Body of pancreas (tissue), 4 donors: ENCODE results near the gene TSPYL1. TPM values are rescaled to one million over a fixed set of nuclear protein-coding genes. Genes with fewer than 3 reads are reported as not detected.

Experiments used
- ATAC-seq: fragments of 150-250 bp; one replicate; pipeline ENCODE4 v1.9.1; 2016
- DNase-seq, 4 donors: peaks; one replicate each; pipeline ENCODE4 v3.0.0-alpha.2; 2019
- H3K27ac ChIP-seq, 4 donors: fragments of 200-600 bp; sonication (generic); 1 replicate in 3 of 4; 2 replicates in 1 of 4; pipeline versions ENCODE4 v1.5.1 to v1.6.1; 2016 to 2019; ENCODE audit warnings: mild to moderate bottlenecking in 1 of 4, mixed read lengths in 1 of 4, moderate library complexity in 1 of 4
- H3K27me3 ChIP-seq, 2 donors: fragments of 200-600 bp; sonication (generic); one replicate each; pipeline ENCODE4 v1.6.0; 2016; ENCODE audit warnings: mild to moderate bottlenecking in 1 of 2
- H3K36me3 ChIP-seq, 2 donors: fragments of 200-600 bp; sonication (generic); replicated peaks in 1 of 2; 2 replicates each; pipeline ENCODE4 v1.5.1; 2016; ENCODE audit warnings: low read depth in 2 of 2; ENCODE audit not compliant: insufficient read depth in 1 of 2
- H3K4me1 ChIP-seq: fragments of 200-600 bp; sonication (generic); one replicate; pipeline ENCODE4 v1.6.0; 2016
- H3K4me3 ChIP-seq, 2 donors: fragments of 200-600 bp; sonication (generic); 1 replicate in 1 of 2; 2 replicates in 1 of 2; pipeline ENCODE4 v1.5.1; 2016 to 2019
- H3K9me3 ChIP-seq, 3 donors: fragments of 200-600 bp; sonication (generic); 1 replicate in 2 of 3; 2 replicates in 1 of 3; pipeline ENCODE4 v1.5.1; 2016
- CTCF ChIP-seq, 7 experiments: fragments of 450-650 bp in 4 of 7; fragments of 200-600 bp in 3 of 7; sonication (generic) in 3 of 7; IDR thresholded peaks; one replicate each; pipeline ENCODE4 v1.5.1; 2016 to 2019; ENCODE audit warnings: antibody characterized with exemption in 7 of 7
- POLR2A ChIP-seq, 3 donors: fragments of 450-650 bp; IDR thresholded peaks; one replicate each; pipeline ENCODE4 v1.6.1; 2016; ENCODE audit warnings: antibody characterized with exemption in 3 of 3, mild to moderate bottlenecking in 2 of 3
- WGBS, 2 donors: methylation state at CpG; one replicate each; pipeline ENCODE4 v1.1.5; 2017; 5-methylcytosine and 5-hydroxymethylcytosine counted together
- intact Hi-C: fragments of 100-400 bp; cut with DNase I; formaldehyde crosslinking; loops from one replicate; pipeline ENCODE4 v1.15.1; 2023
- total RNA-seq, 2 donors: library from RNA; depleted of rRNA; stranded (reverse); fragments of >200 nt; gene quantifications; one replicate each; pipeline ENCODE4 v1.1.0, GENCODE V29; 2016

TSPYL1 gene
- total RNA-seq, 2 donors from 2014 or later: 44.1 to 45.2 TPM

GRCh38 chr6:116277124-116277523 lies 2.6 kb downstream of the TSPYL1 start:
- H3K27me3 ChIP-seq: no peaks in the 10 kb centered on the region
- no peak overlapping the region for H3K27ac ChIP-seq
- H3K36me3 ChIP-seq: peaks cover 0 to 2% of the 10 kb centered on the region in 2 donors
- H3K4me1 ChIP-seq: peaks cover 48% of the 10 kb centered on the region
- intact Hi-C loops: no loop called here
- ATAC-seq (no peak), DNase-seq (no peak)
- no peak for TF ChIP-seq CTCF (IDR thresholded peaks at IDR 0.05)
- TF ChIP-seq POLR2A (IDR thresholded peaks at IDR 0.05): no peak
- H3K4me3 ChIP-seq: peak overlapping the region in 1 of 2 donors; percentile 89
- H3K9me3 ChIP-seq: no peaks in the 10 kb centered on the region
- WGBS, 2 donors: 8 to 14% methylated on average over 3 of the region's 3 CpGs

GRCh38 chr6:116271149-116271708 lies 8.5 kb downstream of the TSPYL1 start:
- peaks cover 0 to 2% of the 10 kb centered on the region in 2 donors for H3K36me3 ChIP-seq
- 67 to 88% methylated on average over 2 of the region's 2 CpGs for WGBS, 2 donors
- no peak for ATAC-seq

GRCh38 chr6:116268589-116269293 lies 11.0 kb downstream of the TSPYL1 start:
- no peak overlapping the region for H3K4me3 ChIP-seq
- no peaks in the 10 kb centered on the region for H3K9me3 ChIP-seq
- no peak for DNase-seq
- H3K27me3 ChIP-seq: no peaks in the 10 kb centered on the region
- H3K4me1 ChIP-seq: no peaks in the 10 kb centered on the region
- WGBS, 2 donors: 29 to 33% methylated on average over 3 of the region's 3 CpGs
- H3K27ac ChIP-seq: no peak overlapping the region
- intact Hi-C loops: no loop called here
- H3K36me3 ChIP-seq: peaks cover 0 to 4% of the 10 kb centered on the region in 2 donors
- peak; percentile 81 for ATAC-seq
- TF ChIP-seq CTCF (IDR thresholded peaks at IDR 0.05) (peak; percentile 42 to 79 (median 67)), POLR2A (IDR thresholded peaks at IDR 0.05) (no peak)

More at GRCh38 chr6:116271149-116271708, 8.5 kb downstream of the TSPYL1 start:
- no peak for DNase-seq
- intact Hi-C loops: loop anchor here (5.0 kb wide), 1 partner anchor 296 kb away; no protein-coding TSS in a partner anchor
- peaks cover 18% of the 10 kb centered on the region for H3K4me1 ChIP-seq
- H3K27me3 ChIP-seq: no peaks in the 10 kb centered on the region
- no peaks in the 10 kb centered on the region for H3K9me3 ChIP-seq
- H3K27ac ChIP-seq: no peak overlapping the region
- no peak overlapping the region for H3K4me3 ChIP-seq
- TF ChIP-seq CTCF (IDR thresholded peaks at IDR 0.05) (no peak), POLR2A (IDR thresholded peaks at IDR 0.05) (no peak)

GRCh38 chr6:116267836-116268588 lies 11.7 kb downstream of the TSPYL1 start:
- DNase-seq (no peak), ATAC-seq (no peak)
- H3K27ac ChIP-seq: no peak overlapping the region
- H3K36me3 ChIP-seq: peaks cover 0 to 1% of the 10 kb centered on the region in 2 donors
- WGBS, 2 donors: 61 to 63% methylated on average over 3 of the region's 3 CpGs
- intact Hi-C loops: no loop called here
- TF ChIP-seq POLR2A (IDR thresholded peaks at IDR 0.05): no peak
- no peak for TF ChIP-seq CTCF (IDR thresholded peaks at IDR 0.05)
- no peaks in the 10 kb centered on the region for H3K27me3 ChIP-seq
- H3K4me1 ChIP-seq: no peaks in the 10 kb centered on the region
- H3K4me3 ChIP-seq: no peak overlapping the region
- no peaks in the 10 kb centered on the region for H3K9me3 ChIP-seq
